ENCODE results near the gene GPR153.

- TF ChIP-seq CTCF (IDR thresholded peaks at IDR 0.05) (no peak), EZH2 (IDR thresholded peaks at IDR 0.05) (no peak)
These were observed 17.7 kb downstream of the GPR153 start for GRCh38 chr1:6243053-6243834.

Data from neural progenitor cell (in vitro differentiated cells).